HL-60 (cell line): ENCODE results near the gene KYNU.
A peak's percentile ranks its signal among the peaks of the same experiment; 100 is the strongest.

Source experiments
- DNase-seq, 2 experiments: peaks; one replicate each; pipeline ENCODE4 v3.0.0-alpha.2; 2010 to 2020; ENCODE audit warnings: low read depth in 1 of 2, low spot score in 1 of 2
- H3K27ac ChIP-seq: fragments of 250-450 bp; sonication (Bioruptor Pico); replicated peaks from 2 replicates; pipeline ENCODE4 v1.5.1; 2020; ENCODE audit warnings: mild to moderate bottlenecking, moderate library complexity
- H3K27me3 ChIP-seq: fragments of 250-450 bp; sonication (Bioruptor Pico); 2 replicates; pipeline ENCODE4 v1.5.1; 2021; ENCODE audit warnings: mild to moderate bottlenecking, moderate library complexity; ENCODE audit not compliant: insufficient read depth, poor library complexity, severe bottlenecking
- H3K4me3 ChIP-seq: replicated peaks from 2 replicates; pipeline ENCODE4 v1.5.1; 2011; ENCODE audit warnings: mild to moderate bottlenecking, control low read depth, low read length; ENCODE audit not compliant: insufficient read depth
- GABPA ChIP-seq: IDR thresholded peaks from 2 replicates; pipeline ENCODE4 v1.6.1; 2012; ENCODE audit warnings: low read depth
- POLR2AphosphoS5 ChIP-seq: IDR thresholded peaks from 2 replicates; pipeline ENCODE4 v1.6.1; 2012; ENCODE audit warnings: low read depth
- REST ChIP-seq: IDR thresholded peaks from 2 replicates; pipeline ENCODE4 v1.6.1; 2012; ENCODE audit warnings: low read depth; ENCODE audit not compliant: insufficient replicate concordance
- SPI1 ChIP-seq: IDR thresholded peaks from 2 replicates; pipeline ENCODE4 v1.6.1; 2012; ENCODE audit warnings: low read depth, mild to moderate bottlenecking, borderline replicate concordance
- TF ChIP-seq, protein P1 (sequence below): IDR thresholded peaks from one replicate; pipeline ENCODE4 v1.5.1; 2011; ENCODE audit warnings: low read length, control low read depth, inconsistent platforms; ENCODE audit not compliant: insufficient read depth

Gene KYNU

GRCh38 chr2:142874293-142874814 is 3.1 kb upstream of the KYNU start:
- Histone ChIP-seq H3K27ac (no peak overlapping the region), H3K27me3 (no peaks in the 10 kb centered on the region), H3K4me3 (no peak overlapping the region)
- TF ChIP-seq REST, result no peak
- TF ChIP-seq POLR2AphosphoS5, result no peak
- TF ChIP-seq, protein P1, sequence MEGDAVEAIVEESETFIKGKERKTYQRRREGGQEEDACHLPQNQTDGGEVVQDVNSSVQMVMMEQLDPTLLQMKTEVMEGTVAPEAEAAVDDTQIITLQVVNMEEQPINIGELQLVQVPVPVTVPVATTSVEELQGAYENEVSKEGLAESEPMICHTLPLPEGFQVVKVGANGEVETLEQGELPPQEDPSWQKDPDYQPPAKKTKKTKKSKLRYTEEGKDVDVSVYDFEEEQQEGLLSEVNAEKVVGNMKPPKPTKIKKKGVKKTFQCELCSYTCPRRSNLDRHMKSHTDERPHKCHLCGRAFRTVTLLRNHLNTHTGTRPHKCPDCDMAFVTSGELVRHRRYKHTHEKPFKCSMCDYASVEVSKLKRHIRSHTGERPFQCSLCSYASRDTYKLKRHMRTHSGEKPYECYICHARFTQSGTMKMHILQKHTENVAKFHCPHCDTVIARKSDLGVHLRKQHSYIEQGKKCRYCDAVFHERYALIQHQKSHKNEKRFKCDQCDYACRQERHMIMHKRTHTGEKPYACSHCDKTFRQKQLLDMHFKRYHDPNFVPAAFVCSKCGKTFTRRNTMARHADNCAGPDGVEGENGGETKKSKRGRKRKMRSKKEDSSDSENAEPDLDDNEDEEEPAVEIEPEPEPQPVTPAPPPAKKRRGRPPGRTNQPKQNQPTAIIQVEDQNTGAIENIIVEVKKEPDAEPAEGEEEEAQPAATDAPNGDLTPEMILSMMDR, result no peak
- TF ChIP-seq GABPA, result no peak
- no peak for TF ChIP-seq SPI1
- peak in 1 of 2 experiments; percentile 28 for DNase-seq

DNA sequence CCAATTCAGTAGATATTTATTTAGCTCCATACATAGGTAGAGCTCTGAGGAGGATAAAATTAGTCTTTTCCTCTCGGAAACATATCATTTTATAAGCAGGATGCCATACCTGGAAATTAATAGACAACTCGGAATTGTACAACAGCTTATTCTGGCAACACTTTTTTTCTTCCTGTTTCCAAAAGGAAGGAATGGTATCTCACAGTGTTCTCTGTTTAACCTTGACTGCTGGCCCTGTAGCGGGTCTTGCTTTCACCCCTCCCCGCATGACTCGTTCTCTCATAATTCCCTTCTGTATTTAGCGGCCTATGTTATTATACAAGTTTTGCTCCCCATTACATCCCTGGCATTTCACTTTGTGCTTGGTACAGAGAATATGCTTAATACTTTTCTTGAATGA is 2.5 kb upstream of the KYNU start:
- TF ChIP-seq, protein P1, result no peak
- TF ChIP-seq SPI1 (no peak), POLR2AphosphoS5 (no peak), REST (no peak), GABPA (no peak)
- H3K4me3 ChIP-seq, result no peak overlapping the region
- DNase-seq, result no peak
- no peak overlapping the region for H3K27ac ChIP-seq
- no peaks in the 10 kb centered on the region for H3K27me3 ChIP-seq

GRCh38 chr2:142875652-142876051 is 1.8 kb upstream of the KYNU start:
- TF ChIP-seq GABPA (no peak), POLR2AphosphoS5 (no peak), REST (no peak), SPI1 (no peak)
- TF ChIP-seq, protein P1, result no peak
- DNase-seq, result no peak
- no peak overlapping the region for H3K27ac ChIP-seq
- H3K4me3 ChIP-seq, result no peak overlapping the region
- H3K27me3 ChIP-seq, result no peaks in the 10 kb centered on the region
